ENCODE data around the gene USP48. TPM values are rescaled to one million over a fixed set of nuclear protein-coding genes. Genes with fewer than 3 reads are reported as not detected.

The USP48 gene
- polyA plus RNA-seq, 2 of the 4 experiments (the other 2 are of a cell fraction): 22.8 to 27.4 TPM

DNA sequence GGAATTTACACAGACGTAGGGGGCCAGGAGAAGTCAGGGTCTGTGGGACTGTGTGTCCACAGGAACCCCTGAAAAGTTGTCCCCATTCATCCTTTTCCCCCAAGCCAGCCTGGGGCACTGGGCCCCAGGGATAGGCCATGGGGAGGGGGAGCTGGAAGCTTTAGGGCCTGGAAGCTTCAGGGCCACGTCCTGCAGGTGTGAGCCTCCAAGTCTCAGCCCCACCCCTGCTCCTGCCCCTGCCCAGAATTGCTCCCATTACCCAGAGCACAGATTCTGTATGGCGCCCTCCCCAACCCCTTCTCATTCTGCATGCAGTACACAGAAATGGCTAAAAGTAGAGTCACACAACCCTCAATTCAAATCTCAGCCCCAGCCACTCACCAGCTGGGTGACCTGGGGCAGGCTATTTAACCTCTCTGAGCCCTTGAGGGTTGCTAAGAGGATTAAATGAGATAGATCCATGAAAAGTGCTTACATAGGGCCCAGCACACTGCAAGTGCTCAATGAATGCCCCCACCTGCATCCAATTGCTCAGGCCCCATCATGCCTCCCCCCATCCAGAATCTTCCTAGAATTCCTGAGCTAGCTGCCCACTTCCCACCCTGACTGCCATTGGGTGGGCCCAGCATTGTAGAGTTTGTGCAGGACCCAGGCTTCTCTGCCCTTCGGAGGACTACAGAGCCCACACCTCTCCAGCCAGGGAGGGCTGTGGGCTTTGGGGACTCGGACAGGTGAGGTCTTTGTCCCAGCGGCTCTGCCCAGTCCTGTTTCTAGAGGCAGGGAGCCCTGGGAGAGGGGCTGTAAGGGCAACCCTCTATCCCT, 120.3 kb downstream of the USP48 start:
- ATAC-seq: no peak
- Histone ChIP-seq H3K4me2 (no peak overlapping the region), H3K4me1 (peaks cover 4% of the 10 kb centered on the region; the same call in 2 of the 3 replicates), H3K4me3 (no peak overlapping the region), H3K27ac (no peak overlapping the region), H3K9me3 (no peaks in the 10 kb centered on the region)
- TF ChIP-seq BHLHE40 (IDR thresholded peaks at IDR 0.05; ENCODE audit: low read depth, low read length): no peak
- TF ChIP-seq RFX5 (IDR thresholded peaks at IDR 0.05): no peak
- TF ChIP-seq HOXB13 (CRISPR knock-in tag; IDR thresholded peaks at IDR 0.05; ENCODE audit: low read depth): no peak
- no peak for TF ChIP-seq SREBF2 (IDR thresholded peaks at IDR 0.05)
- no peak for TF ChIP-seq E2F6 (IDR thresholded peaks at IDR 0.05; ENCODE audit: borderline replicate concordance, low read depth)
- no peak for TF ChIP-seq KDM5A (IDR thresholded peaks at IDR 0.05)
- no peak for TF ChIP-seq RARB (CRISPR knock-in tag; IDR thresholded peaks at IDR 0.05)
- no peak for TF ChIP-seq EHF (CRISPR knock-in tag; IDR thresholded peaks at IDR 0.05)
- TF ChIP-seq, protein P1, sequence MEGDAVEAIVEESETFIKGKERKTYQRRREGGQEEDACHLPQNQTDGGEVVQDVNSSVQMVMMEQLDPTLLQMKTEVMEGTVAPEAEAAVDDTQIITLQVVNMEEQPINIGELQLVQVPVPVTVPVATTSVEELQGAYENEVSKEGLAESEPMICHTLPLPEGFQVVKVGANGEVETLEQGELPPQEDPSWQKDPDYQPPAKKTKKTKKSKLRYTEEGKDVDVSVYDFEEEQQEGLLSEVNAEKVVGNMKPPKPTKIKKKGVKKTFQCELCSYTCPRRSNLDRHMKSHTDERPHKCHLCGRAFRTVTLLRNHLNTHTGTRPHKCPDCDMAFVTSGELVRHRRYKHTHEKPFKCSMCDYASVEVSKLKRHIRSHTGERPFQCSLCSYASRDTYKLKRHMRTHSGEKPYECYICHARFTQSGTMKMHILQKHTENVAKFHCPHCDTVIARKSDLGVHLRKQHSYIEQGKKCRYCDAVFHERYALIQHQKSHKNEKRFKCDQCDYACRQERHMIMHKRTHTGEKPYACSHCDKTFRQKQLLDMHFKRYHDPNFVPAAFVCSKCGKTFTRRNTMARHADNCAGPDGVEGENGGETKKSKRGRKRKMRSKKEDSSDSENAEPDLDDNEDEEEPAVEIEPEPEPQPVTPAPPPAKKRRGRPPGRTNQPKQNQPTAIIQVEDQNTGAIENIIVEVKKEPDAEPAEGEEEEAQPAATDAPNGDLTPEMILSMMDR (IDR thresholded peaks at IDR 0.05): no peak
- 45% methylated on average over 4 of the region's 6 CpGs for WGBS (ENCODE audit: missing lambda C conversion rate)
- DNase-seq (ENCODE audit: low read depth in 1 of 2, low spot score in 1 of 2): no peak
- FAIRE-seq: no peak
- ChIA-PET CTCF (interaction anchor here (1.0 to 1.8 kb wide), 3 partner anchors 9 to 758 kb away, joined by 3 to 7 read pairs (median 3); no protein-coding TSS in a partner anchor), POLR2A (no interaction called here)

GRCh38 chr1:21661886-21662285, 121.1 kb downstream of the USP48 start:
- ChIA-PET POLR2A (no interaction called here), CTCF (interaction anchor here (0.8 to 4.9 kb wide), 4 partner anchors 10 to 759 kb away, joined by 3 to 39 read pairs (median 5); partner anchors contain the start of gene ALPL)
- no peak for FAIRE-seq
- no peak for ATAC-seq
- no peak for DNase-seq (ENCODE audit: low read depth in 1 of 2, low spot score in 1 of 2)
- Histone ChIP-seq H3K4me2 (no peak overlapping the region), H3K4me3 (no peak overlapping the region), H3K27ac (no peak overlapping the region), H3K4me1 (peaks cover 4% of the 10 kb centered on the region; the same call in 2 of the 3 replicates), H3K9me3 (no peaks in the 10 kb centered on the region)
- TF ChIP-seq, protein P2, sequence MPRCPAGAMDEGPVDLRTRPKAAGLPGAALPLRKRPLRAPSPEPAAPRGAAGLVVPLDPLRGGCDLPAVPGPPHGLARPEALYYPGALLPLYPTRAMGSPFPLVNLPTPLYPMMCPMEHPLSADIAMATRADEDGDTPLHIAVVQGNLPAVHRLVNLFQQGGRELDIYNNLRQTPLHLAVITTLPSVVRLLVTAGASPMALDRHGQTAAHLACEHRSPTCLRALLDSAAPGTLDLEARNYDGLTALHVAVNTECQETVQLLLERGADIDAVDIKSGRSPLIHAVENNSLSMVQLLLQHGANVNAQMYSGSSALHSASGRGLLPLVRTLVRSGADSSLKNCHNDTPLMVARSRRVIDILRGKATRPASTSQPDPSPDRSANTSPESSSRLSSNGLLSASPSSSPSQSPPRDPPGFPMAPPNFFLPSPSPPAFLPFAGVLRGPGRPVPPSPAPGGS (IDR thresholded peaks at IDR 0.05): no peak
- TF ChIP-seq MYC (IDR thresholded peaks at IDR 0.05; ENCODE audit: borderline replicate concordance, low read length) (no peak), ZFP36 (IDR thresholded peaks at IDR 0.05; ENCODE audit: borderline replicate concordance, partially characterized antibody) (no peak), RNF2 (IDR thresholded peaks at IDR 0.05; ENCODE audit: borderline replicate concordance, low read depth) (no peak), TP53 (CRISPR knock-in tag; IDR thresholded peaks at IDR 0.05) (no peak), FOXS1 (CRISPR knock-in tag; IDR thresholded peaks at IDR 0.05) (no peak), CHD2 (IDR thresholded peaks at IDR 0.05; ENCODE audit: low read length, partially characterized antibody) (no peak), TFCP2L1 (CRISPR knock-in tag; IDR thresholded peaks at IDR 0.05) (no peak)
- 25% methylated on average over 4 of the region's 5 CpGs for WGBS (ENCODE audit: missing lambda C conversion rate)

DNA sequence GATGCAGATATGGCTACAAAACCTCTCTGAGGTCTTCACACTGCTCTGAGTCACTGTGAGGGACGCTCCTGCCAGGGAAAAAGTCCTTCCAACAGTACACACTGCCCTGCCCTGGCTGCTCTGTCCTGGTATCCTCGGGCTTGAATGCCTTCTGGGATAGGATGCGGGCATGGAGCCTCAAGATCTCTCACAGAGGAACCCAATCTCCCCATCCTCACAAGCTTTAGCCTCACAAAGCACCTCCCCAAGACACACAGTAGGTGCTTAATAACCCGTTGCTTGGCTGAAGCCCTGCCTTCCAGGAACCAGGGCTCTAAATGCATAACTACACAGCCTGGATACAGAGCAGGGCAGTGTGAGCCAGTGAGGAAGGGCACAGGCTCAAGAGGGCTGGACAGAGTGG, 123.0 kb downstream of the USP48 start:
- peaks cover 17% of the 10 kb centered on the region for H3K4me1 ChIP-seq
- H3K4me3 ChIP-seq: no peak overlapping the region
- 19% methylated on average over 3 of the region's 4 CpGs for WGBS (ENCODE audit: missing lambda C conversion rate)
- ChIA-PET CTCF (interaction anchor here (0.6 to 4.9 kb wide), 20 partner anchors 8 to 292 kb away, joined by 3 to 39 read pairs (median 5); partner anchors contain the start of gene ALPL), POLR2A (no interaction called here)
- no peaks in the 10 kb centered on the region for H3K9me3 ChIP-seq
- H3K4me2 ChIP-seq: no peak overlapping the region
- no peak for FAIRE-seq
- ATAC-seq: peak in 1 of 2 experiments; percentile 21; a peak in 3 of 6 replicates
- DNase-seq (ENCODE audit: low read depth in 1 of 2, low spot score in 1 of 2): no peak
- no peak overlapping the region for H3K27ac ChIP-seq
- TF ChIP-seq ESRRA (IDR thresholded peaks at IDR 0.05; ENCODE audit: borderline replicate concordance, low read length) (no peak), FOSL2 (IDR thresholded peaks at IDR 0.05) (no peak), FOSL2 (CRISPR knock-in tag; IDR thresholded peaks at IDR 0.05) (no peak), RARB (CRISPR knock-in tag; IDR thresholded peaks at IDR 0.05) (no peak), BHLHE40 (IDR thresholded peaks at IDR 0.05; ENCODE audit: low read depth, low read length) (no peak), NFE2L2 (conservative IDR thresholded peaks at IDR 0.05; ENCODE audit: low read length) (no peak), CBX2 (IDR thresholded peaks at IDR 0.05; ENCODE audit: borderline replicate concordance, low read depth) (no peak), JUN (IDR thresholded peaks at IDR 0.05) (no peak), EHF (CRISPR knock-in tag; IDR thresholded peaks at IDR 0.05) (no peak), MAFK (IDR thresholded peaks at IDR 0.05; ENCODE audit: partially characterized antibody) (no peak), RAD21 (conservative IDR thresholded peaks at IDR 0.05 in 1 of 2, IDR thresholded peaks at IDR 0.05 in 1 of 2) (no peak), TP53 (CRISPR knock-in tag; IDR thresholded peaks at IDR 0.05) (no peak), HMGXB4 (CRISPR knock-in tag; IDR thresholded peaks at IDR 0.05; ENCODE audit: borderline replicate concordance) (no peak), CEBPB (IDR thresholded peaks at IDR 0.05) (no peak)
